ENCODE measurements around the gene NDUFS2.

Gene NDUFS2

DNA sequence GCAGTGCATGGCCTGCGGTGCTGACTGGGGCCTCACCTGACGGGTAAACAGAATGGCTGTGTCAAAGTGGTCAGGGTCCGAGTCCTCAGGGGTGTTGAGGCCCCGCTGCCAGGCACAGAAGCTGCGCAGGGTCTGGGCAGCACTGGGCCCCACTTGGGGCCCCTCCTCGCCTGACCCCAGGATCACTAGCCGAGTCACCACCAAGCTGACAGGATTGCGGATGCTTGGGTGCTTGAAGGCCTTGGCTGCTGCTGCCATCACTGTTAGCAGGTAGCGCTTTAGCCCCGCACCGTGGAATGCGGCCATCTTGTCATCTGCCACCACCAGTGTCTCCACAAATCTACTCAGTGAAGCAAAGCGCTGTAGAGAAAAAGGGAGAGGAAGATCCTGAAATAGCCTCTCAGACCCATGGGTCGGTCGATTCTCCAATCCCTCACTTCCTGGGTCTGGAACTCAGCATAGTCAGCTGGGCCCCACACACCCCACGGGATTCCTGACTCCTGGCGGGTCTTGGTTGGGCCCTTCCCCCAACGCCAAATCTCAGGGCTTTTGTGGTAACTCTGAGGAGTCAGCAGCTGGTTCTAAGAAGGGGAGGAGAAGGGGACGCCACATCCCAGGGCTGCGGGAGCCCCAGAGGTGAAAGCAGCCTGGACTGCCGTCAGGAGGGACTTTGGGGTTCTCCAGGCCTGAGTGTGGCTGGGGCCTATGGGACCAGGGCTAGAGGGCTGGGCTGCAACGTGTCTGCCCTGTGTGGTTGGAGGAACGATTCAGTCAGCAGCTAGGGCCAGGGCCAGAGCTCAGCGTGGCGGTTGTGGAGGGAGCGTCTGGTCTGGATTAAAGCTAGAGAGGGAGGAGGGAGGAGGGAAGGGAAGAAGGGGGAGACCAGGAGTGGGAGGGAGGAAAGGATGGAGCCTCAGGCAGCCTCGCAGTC lies 5.4 kb upstream of the NDUFS2 start:
- DNase-seq, result no peak

- no peak for DNase-seq
Measured at GRCh38 chr1:161197560-161198193, 4.5 kb upstream of the NDUFS2 start.

GRCh38 chr1:161198194-161198896 lies 3.8 kb upstream of the NDUFS2 start:
- DNase-seq, result no peak

- no peak for DNase-seq
Measured at GRCh38 chr1:161198897-161199431, 3.2 kb upstream of the NDUFS2 start, which contains the start of gene ADAMTS4. Gene ADAMTS4, minus strand, starts transcription at chr1:161199054. Its CDS starts 427 bp downstream, at chr1:161198627.

GRCh38 chr1:161199506-161200139 lies 2.5 kb upstream of the NDUFS2 start:
- no peak for DNase-seq

- no peak for DNase-seq
Measured at GRCh38 chr1:161200421-161200991, 1.7 kb upstream of the NDUFS2 start.

- no peak for DNase-seq
Measured at GRCh38 chr1:161200992-161201835, 953 bp upstream of the NDUFS2 start.

GRCh38 chr1:161206411-161207140 lies 4.4 kb downstream of the NDUFS2 start:
- no peak for DNase-seq

- DNase-seq, result no peak
Measured at GRCh38 chr1:161207173-161207572, 5.0 kb downstream of the NDUFS2 start.

- peak; percentile 64 to 65 for DNase-seq
Measured at GRCh38 chr1:161209790-161210409, 7.7 kb downstream of the NDUFS2 start.

- DNase-seq, result no peak
Measured at GRCh38 chr1:161214369-161214768, 12.2 kb downstream of the NDUFS2 start.

GRCh38 chr1:161215076-161215475 lies 12.9 kb downstream of the NDUFS2 start, which contains the start of gene FCER1G:
Gene FCER1G, plus strand, starts transcription at chr1:161215295. Its CDS starts 27 bp downstream, at chr1:161215322.
- no peak for DNase-seq

DNA sequence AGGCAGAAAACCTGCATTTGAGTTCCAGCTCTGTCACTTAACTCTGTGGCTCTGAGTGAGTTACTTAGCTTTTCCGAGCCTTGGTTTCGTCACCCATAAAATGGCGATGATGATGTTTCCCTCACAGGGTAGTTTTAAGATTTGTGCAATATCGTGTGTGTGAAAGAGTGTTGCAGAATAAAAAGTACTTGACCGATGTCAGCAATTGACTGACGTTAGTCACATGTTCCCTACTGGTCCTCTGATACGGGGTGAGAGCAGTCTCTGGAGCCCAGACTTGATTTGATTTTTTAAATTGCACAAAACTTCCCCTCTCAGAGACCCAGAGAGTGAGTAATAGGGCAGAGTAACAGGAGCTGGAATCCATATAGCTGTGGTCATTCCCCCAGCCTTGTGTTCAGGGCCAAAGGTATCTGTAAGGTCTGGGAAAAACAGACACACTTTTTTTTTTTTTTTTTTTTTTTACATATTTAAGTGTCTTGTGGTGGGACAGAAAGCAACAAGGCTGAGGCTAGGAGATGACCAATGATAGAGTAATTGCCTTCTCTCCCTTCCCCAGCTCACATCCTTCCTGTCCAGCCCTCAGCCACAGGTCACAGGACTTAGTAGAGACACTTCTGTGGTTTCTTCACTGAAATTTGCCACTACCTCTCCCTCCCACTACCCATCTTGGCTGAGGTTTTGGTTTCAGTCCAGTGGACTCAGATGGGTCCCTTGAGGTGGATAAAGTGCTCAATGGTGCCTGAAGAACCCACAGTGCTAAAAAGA lies 15.0 kb downstream of the NDUFS2 start:
- no peak for DNase-seq

GRCh38 chr1:161217831-161218230 lies 15.7 kb downstream of the NDUFS2 start:
- no peak for DNase-seq

DNA sequence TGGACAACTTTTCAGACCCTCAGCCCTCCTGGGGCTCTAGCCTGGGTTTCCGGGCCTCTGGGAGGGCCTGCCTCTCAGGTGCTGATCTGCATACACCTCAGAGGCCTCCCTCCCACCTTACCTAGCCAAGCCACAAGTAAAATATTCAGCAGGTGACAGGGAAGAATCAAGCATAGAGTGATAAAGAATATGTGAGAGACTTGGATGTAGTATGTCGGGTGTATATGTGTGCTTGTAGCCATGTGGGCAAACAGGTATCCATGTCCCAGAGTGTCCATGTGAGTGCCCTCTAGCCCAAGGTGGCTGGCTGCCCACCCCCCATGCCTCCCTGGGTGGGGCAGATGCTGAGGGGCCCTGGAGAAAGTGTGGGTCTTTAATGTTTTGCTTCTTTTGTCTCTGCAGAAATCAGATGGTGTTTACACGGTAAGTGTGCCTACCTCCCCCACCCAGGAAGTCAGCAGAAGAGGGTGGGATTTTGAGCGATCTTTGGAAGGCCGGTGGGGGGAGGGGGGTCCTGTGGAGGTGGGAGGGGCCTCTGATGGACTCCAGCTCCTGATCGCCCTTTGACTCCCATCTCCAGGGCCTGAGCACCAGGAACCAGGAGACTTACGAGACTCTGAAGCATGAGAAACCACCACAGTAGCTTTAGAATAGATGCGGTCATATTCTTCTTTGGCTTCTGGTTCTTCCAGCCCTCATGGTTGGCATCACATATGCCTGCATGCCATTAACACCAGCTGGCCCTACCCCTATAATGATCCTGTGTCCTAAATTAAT lies 16.3 kb downstream of the NDUFS2 start:
- no peak for DNase-seq

DNA sequence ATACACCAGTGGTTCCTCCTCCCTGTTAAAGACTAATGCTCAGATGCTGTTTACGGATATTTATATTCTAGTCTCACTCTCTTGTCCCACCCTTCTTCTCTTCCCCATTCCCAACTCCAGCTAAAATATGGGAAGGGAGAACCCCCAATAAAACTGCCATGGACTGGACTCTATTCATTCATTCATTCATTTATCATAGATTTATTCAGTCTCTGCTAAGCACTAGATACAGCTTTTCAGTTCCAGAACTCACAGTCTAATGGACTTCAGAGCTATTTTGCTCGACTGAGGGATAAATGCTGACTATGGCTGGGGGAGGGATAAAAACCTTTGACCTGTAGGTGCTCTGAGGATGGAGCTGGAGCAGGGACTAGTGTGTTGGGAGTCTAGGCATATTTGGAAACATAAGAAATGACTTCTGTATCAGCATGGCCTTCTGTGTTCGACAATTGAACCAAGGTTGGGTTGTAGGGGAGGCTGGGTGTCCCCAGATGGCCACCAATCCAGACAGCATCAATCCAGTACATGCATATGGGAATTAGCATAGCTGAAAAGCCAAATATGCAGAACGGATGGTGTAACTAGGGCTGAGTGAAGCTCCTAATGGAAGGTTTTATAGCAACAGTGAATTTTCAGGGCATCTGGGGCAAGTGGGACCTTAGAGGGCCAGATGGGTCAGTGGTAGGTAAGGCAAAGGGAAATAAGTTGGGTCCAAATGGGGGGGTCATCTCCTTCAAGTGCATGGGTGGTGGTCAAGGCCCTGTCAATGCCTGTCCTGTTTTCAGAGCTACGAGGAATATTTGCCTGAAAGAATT lies 17.1 kb downstream of the NDUFS2 start:
- DNase-seq, result no peak

GRCh38 chr1:161220002-161220401 lies 17.8 kb downstream of the NDUFS2 start:
- no peak for DNase-seq
